HepG2 (cell line): ENCODE results near the gene TMED3. TPM values are rescaled to one million over a fixed set of nuclear protein-coding genes. Genes with fewer than 3 reads are reported as not detected.

ENCODE experiments used
- CCAR2 ChIP-seq: fragments of 200-400 bp; formaldehyde crosslinking; optimal IDR thresholded peaks from 2 replicates; pipeline ENCODE3; 2018; ENCODE audit warnings: low read depth, mild to moderate bottlenecking, low read length, moderate library complexity
- GLI4 ChIP-seq: sonication (generic); formaldehyde crosslinking; IDR thresholded peaks from 2 replicates; pipeline ENCODE4 v1.5.1; 2020; ENCODE audit warnings: missing genetic modification reagents, mild to moderate bottlenecking, moderate library complexity, borderline replicate concordance
- GRHL1 ChIP-seq: sonication (generic); formaldehyde crosslinking; conservative IDR thresholded peaks from 2 replicates; pipeline ENCODE4 v1.8.0; 2022; ENCODE audit warnings: missing genetic modification reagents
- HOMEZ ChIP-seq: IDR thresholded peaks from 2 replicates; pipeline ENCODE4 v1.6.1; 2016; ENCODE audit warnings: low read depth
- MTA3 ChIP-seq: sonication (generic); formaldehyde crosslinking; IDR thresholded peaks from 2 replicates; pipeline ENCODE4 v1.4.0; 2020; ENCODE audit warnings: missing genetic modification reagents
- MXD4 ChIP-seq: IDR thresholded peaks from 2 replicates; pipeline ENCODE4 v1.6.1; 2016; ENCODE audit warnings: mild to moderate bottlenecking, missing biosample characterization, missing genetic modification reagents
- NFE2L2 ChIP-seq: fragments of 150-350 bp; IDR thresholded peaks from 2 replicates; pipeline ENCODE4 v1.6.1; 2014; ENCODE audit warnings: low read length
- STAT6 ChIP-seq: sonication (generic); formaldehyde crosslinking; IDR thresholded peaks from 2 replicates; pipeline ENCODE4 v1.4.0; 2020; ENCODE audit warnings: missing genetic modification reagents, mild to moderate bottlenecking, borderline replicate concordance
- U2AF2 ChIP-seq: fragments of 200-400 bp; formaldehyde crosslinking; IDR thresholded peaks from 2 replicates; pipeline ENCODE4 v1.6.1; 2017; ENCODE audit warnings: low read depth, mild to moderate bottlenecking, low read length
- ZFYVE20 ChIP-seq: sonication (generic); formaldehyde crosslinking; IDR thresholded peaks from 2 replicates; pipeline ENCODE4 v1.8.0; 2023; ENCODE audit warnings: low read depth, mild to moderate bottlenecking, moderate library complexity, missing genetic modification reagents, borderline replicate concordance
- ZNF253 ChIP-seq: sonication (generic); formaldehyde crosslinking; IDR thresholded peaks from 2 replicates; pipeline ENCODE4 v1.8.0; 2022; ENCODE audit warnings: mild to moderate bottlenecking, missing genetic modification reagents, borderline replicate concordance
- ZNF329 ChIP-seq: sonication (generic); formaldehyde crosslinking; IDR thresholded peaks from 2 replicates; pipeline ENCODE4 v1.9.0; 2021; ENCODE audit warnings: low read depth, mild to moderate bottlenecking, missing genetic modification reagents
- ZNF609 ChIP-seq: sonication (generic); formaldehyde crosslinking; IDR thresholded peaks from 2 replicates; pipeline ENCODE4 v1.4.0; 2020; ENCODE audit warnings: mild to moderate bottlenecking, missing genetic modification reagents, borderline replicate concordance
- ZNF770 ChIP-seq: sonication (generic); formaldehyde crosslinking; IDR thresholded peaks from 2 replicates; pipeline ENCODE4 v1.5.0; 2020; ENCODE audit warnings: mild to moderate bottlenecking, missing genetic modification reagents
- ZSCAN21 ChIP-seq: sonication (generic); formaldehyde crosslinking; IDR thresholded peaks from 2 replicates; pipeline ENCODE4 v1.8.0; 2022; ENCODE audit warnings: mild to moderate bottlenecking, missing genetic modification reagents, moderate library complexity, borderline replicate concordance
- polyA plus RNA-seq, 8 experiments: library from polyadenylated mRNA; depleted of rRNA in 3 of 8; stranded (reverse) in 7 of 8; unstranded in 1 of 8; fragments of >200 nt; fragmentation: Illumina TruSeq in 4 of 8; extraction: Trizol in 4 of 8; gene quantifications; 2 replicates each; pipeline versions ENCODE4 v1.2.1 to v1.2.3, GENCODE V29; 2011 to 2016; ENCODE audit warnings: low read depth in 4 of 8, missing spikeins in 1 of 8, mixed read lengths in 1 of 8; ENCODE audit not compliant: insufficient read depth in 1 of 8
- total RNA-seq, 5 experiments: library from RNA; depleted of rRNA; stranded (reverse); fragments of >200 nt; fragmentation: Illumina TruSeq; extraction: Trizol; gene quantifications; 2 replicates each; pipeline ENCODE4 v1.2.3, GENCODE V29; 2016; ENCODE audit warnings: low read depth in 1 of 5

Gene TMED3
- total and polyA plus RNA-seq, 2 of the 13 experiments (the other 11 are each of a cell fraction or from before 2014, with no cell fraction given) = 125 to 155 TPM

GRCh38 chr15:79283252-79284048, 27.5 kb upstream of the TMED3 start (continued):
- TF ChIP-seq STAT6 (CRISPR knock-in tag) = no peak
- TF ChIP-seq MXD4 (CRISPR knock-in tag) = no peak
- no peak for TF ChIP-seq NFE2L2
- no peak for TF ChIP-seq ZFYVE20 (CRISPR knock-in tag)
- no peak; the same call in 1 of the 2 replicates for TF ChIP-seq ZSCAN21
- TF ChIP-seq ZNF770 (CRISPR knock-in tag) = no peak
- no peak for TF ChIP-seq CCAR2
- no peak for TF ChIP-seq ZNF329 (CRISPR knock-in tag)
- no peak for TF ChIP-seq GRHL1
- no peak for TF ChIP-seq GLI4 (CRISPR knock-in tag)
- no peak for TF ChIP-seq ZNF609 (CRISPR knock-in tag)
- no peak for TF ChIP-seq U2AF2
- TF ChIP-seq ZNF253 (CRISPR knock-in tag) = no peak
- no peak for TF ChIP-seq MTA3 (CRISPR knock-in tag)
- no peak for TF ChIP-seq HOMEZ (CRISPR knock-in tag)
